Activated CD4-positive, alpha-beta T cell treated with anti-CD3 and anti-CD28 coated beads, Interleukin-2, amount 50 U/mL, for 1 hour (primary cell): ENCODE measurements around the gene TMEM42.
"Not testable (repeated sequence)": the region's sequence is repeated elsewhere in the genome, so short reads cannot be mapped to it uniquely, and the experiment has no call there.

ENCODE experiments used
- DNase-seq: peaks from one replicate; pipeline ENCODE4 v3.0.0-alpha.2; 2020

Gene TMEM42

DNA sequence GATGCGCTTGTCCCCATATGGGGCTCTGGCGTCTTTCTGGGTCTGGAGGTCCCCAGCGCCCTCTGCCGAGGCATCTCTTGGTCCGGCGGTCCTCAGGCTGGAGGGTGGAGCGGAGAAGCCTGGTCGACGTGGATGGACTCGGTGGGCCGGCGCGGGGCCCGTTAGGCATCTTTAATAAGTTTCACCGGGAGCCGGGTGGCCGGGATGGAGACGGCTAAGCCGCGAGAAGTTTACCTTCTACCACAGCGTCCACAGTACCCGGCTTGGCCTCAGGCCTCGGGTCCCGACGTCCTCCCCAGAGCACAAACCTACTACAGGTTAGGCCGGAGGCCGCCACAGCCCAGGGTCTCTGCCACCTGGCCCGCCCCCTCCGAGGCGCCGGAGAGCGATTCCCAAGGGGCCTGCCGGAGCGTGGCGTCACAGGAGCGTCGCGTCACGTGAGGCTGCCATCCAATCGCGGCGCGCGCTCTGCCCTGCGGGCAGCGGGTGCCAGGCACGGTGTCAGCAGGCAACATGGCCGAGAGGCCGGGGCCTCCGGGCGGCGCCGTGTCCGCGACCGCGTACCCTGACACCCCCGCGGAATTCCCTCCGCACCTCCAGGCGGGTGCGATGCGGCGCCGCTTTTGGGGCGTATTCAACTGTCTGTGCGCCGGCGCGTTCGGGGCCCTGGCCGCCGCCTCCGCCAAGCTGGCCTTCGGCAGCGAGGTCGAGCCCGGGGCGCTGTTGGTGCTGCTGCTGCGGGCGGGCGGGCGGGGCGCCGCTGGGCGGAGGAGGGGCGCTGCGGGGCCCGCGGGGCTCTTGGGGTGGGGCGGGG lies at the start of gene TMEM42:
Gene TMEM42 (plus strand): TSS at position 501 of the 814 bp plus-strand sequence. CDS start 13 bp downstream, at position 514.
- DNase-seq, result peak; percentile 82

DNA sequence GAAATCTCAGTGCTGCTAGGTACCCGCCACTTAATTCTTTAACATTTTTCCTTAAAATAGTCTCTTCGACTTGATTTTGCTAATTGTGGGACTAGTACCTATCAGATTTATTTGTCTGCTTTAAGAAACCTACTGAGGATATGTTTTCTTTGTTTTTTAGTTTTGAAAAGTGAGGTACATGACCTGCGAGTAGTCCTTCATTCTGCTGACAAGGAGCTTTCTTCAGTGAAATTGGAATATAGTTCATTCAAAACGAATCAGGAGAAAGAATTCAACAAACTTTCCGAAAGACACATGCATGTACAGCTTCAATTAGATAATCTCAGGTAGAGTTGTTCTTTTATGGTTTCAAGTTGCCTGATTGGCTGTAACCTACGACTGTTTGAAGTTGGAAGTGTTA lies 47.0 kb upstream of the TMEM42 start:
- no peak for DNase-seq

DNA sequence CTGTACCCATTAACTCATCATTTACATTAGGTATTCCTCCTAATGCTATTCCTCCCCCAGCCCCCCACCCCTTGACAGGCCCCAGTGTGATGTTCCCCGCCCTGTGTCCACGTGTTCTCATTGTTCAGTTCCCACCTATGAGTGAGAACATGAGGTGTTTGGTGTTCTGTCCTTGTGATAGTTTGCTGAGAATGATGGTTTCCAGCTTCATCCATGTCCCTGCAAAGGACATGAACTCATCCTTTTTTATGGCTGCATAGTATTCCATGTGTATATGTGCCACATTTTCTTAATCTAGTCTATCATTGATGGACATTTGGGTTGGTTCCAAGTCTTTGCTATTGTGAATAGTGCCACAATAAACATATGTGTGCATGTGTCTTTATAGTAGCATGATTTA lies 45.4 kb upstream of the TMEM42 start:
- not testable (repeated sequence) for DNase-seq

DNA sequence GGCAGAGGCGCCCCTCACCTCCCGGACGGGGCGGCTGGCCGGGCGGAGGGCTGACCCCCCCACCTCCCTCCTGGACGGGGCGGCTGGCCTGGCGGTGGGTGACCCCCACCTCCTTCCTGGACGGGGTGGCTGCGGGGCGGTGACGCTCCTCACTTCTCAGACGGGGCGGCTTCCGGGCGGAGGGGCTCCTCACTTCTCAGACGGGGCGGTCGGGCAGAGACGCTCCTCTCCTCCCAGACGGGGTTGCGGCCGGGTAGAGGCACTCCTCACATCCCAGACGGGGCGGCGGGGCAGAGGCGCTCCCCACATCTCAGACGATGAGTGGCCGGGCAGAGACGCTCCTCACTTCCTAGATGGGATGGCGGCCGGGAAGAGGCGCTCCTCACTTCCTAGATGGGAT lies 40.5 kb upstream of the TMEM42 start:
- not testable (repeated sequence) for DNase-seq

DNA sequence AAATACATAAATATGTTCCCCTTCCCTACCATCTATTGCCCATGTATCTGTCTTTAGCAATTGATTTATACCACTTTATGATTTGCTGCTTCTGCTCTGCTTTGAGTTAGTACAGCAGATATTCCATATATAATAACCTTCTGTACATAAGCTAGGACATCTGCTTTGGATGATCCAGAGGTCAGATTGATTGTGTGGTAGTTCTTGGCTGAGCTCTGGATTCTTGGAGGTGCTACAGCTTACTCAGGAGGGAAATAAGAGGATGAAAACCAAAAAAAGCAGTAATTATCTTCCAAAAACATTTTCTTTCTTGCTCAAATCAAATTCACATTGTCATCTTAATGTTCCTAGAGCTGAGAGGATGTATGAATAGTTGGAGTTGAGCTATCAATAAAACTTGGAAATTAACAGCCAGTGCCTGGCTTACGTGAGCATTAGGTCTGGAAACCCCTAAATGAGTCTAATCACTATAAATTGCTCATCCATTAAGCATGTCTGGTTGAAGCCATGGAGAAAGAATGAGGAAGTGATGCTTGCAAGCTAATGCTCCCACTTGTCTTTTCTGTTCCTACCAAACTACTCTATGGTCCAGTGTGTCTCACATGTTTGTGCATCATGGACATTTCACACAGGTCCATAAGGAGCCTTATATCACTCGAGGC lies 36.3 kb upstream of the TMEM42 start:
- no peak for DNase-seq

DNA sequence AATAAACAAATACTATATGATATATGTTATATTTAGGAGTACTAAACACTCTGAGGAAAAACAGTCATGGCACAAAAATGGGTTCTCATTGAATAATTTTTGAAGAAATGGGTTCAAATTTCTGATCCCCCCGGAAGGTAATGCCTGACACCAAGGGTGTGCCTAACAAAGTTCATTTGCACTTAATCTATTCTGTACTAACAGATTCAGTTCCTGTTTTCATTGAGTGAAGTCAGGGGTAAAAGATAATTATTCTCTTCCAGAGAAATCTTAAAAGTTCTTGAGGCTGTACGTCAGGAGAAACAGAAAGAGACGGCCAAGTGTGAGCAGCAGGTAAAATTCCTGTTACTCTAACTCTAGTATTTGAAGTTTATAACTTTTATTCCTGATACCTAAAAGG lies 34.5 kb upstream of the TMEM42 start:
- no peak for DNase-seq

DNA sequence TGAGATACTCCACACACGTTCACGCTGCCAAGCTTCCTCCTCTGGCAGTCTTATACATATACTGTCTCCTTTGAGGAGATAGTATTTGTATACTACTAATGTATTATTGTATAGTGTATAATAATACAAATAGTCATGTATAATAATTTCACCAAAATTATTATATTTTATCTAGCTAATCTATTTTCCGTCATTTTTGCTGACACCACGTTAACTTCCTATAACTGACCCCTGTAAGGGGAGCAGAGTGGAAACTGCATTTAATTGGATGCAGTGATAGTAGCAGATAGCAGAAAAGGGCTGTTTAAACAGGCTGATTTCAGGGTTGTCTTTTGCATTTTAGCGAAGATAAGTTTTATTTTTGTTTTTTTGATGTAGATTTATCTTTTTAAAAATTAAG lies 30.5 kb upstream of the TMEM42 start:
- DNase-seq, result no peak

DNA sequence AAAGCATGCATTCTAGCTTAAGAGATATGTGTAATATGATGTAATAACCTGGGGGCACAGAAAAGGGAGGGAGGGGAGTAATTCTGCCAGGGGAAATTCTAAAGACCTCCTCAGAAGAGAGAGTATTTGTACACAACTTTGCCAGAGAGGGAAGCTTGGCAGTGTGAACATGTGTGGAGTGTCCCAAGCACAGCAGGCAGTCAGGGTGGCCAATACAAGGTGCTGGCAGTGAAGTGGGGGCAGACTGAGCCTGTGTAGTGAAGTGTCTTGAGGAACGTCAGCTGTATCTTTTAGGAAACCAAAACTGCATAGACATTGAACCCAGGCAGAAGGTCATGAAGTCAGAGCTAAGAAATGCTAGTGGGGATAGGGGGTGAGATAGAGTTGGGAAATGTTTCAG lies 29.7 kb upstream of the TMEM42 start:
- DNase-seq, result no peak

DNA sequence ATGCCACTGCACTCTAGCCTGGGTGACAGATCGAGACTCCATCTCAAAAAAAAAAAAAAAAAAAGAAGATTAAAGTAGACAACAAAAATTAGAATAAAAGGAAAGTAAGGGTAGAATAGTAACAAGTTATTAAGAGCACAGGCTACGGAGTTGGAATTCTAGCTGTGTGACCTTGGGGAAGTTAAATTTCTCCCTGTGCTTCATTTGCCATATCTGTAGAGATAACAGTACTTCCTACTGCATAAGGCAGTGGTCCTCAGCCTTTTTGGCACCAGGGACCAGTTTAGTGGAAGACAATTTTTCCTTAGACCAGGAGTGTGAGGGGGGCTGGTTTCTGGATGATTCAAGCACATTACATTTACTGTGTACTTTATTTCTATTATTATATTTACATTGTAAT lies 28.7 kb upstream of the TMEM42 start:
- DNase-seq, result no peak

DNA sequence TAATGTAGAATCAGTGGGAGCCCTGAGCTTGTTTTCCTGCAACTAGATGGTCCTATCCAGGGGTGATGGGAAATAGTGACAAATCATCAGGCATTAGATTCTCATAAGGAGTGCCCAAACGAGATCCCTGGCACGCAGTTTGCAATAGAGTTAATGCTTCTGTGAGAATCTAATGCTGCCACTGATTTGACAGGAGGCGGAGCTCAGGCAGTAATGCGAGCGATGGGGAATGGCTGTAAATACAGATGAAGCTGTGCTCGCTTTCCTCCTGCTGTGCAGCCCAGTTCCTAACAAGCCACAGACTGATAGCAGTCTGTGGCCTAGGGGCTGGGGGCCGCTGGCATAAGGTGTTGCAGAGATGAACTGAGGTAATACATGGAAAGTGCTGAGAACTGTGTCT lies 28.3 kb upstream of the TMEM42 start:
- no peak for DNase-seq

DNA sequence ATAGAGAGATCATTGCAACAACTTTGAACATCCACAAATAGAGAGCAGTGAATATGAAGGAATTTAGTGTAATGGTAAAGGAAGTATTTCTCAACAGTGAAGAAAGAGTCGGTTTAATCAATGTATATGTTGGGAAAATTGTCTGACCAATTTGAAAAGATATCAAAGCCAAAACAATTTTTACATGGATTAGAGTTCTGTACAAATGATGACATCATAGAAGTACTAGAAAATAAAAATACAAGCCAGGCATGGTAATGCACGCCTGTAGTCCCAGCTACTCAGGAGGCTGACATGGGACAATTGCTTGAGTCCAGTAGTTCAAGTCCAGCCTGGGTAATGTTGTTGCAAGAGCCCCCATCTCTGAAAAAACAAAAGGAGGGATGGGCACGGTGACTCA lies 26.0 kb upstream of the TMEM42 start:
- DNase-seq, result no peak

DNA sequence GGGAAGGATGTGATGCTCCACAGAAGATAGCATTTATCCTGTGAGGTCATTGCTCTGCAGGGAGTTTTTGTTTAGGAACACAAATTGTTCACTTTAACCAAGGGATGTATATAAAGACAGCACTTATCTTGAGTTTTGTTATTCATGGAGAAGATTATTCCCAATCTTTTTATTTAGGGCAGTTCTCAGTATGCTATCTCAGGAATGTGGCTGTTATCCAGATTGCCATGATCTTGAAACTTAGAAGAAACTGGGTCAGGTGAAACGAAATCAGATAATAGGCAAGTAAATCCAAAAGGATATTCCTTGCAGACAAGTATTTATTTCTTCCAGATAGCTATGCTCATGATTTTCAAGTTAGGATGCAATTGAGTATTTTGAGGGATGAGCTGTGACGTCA lies 19.3 kb upstream of the TMEM42 start:
- DNase-seq, result no peak

DNA sequence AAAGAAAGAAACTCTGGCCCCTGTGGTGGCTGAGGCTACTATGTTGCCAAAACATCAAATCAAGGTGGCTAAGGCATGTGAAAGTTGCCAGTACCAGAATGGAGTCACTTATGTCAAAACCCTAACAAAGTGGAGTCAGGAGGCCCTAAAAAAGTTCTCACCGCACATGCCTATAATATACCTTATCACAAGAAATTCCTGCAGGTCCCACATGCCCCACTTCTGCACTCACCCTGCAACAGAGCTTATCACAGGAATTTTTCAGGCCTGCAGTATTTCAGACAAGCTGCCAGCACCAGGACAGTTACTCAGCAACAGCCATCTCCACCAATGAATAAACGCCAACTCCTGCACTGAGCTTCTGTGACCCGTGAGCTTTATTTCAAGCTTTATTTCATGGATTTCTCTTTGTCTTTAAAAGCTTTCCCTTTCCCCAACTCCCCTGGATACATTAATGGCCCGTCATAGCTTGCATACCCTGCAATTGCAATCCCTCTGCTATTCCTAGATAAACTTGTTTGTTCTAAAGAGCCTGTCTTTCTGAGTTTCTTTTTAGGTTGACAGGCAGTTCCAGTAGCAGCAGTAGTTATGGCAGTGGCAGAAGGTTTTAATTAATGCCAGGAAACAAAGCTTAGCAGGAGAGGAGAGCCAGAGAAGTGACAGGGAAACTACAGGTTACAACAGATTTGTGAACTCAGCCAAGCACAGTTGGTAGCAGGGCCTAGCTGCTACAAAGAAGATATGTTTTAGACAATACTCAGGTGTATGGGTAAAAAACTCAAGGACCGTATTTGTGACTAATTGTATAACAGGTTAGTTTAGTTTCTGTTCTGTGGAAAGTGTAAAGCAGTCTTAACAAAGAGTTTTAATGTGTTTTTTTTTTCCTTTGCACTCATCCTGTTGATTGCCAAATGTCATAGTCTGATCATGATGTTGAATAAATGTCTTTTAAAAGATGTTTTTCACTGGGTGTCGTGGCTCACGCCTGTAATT lies 15.9 kb upstream of the TMEM42 start:
- no peak for DNase-seq

DNA sequence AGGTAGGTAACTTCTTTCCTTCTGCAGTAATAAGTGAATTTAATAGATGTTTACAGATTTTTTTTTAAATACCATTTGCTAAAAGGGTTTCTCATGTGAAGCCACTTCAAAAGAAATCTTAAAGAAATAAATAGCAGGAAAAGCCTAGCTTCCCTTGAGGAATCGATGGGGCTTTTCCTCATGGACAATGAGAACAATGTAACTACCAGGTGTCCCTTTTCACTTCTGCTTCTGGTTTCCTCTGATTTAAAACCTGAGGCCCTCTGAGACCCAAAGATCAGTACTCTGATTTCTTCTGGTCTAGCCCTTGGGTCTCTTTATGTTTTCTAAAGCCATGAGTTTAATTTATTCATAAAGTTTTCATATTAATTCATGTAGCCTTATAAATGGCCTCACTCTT lies 13.1 kb upstream of the TMEM42 start:
- DNase-seq, result no peak

DNA sequence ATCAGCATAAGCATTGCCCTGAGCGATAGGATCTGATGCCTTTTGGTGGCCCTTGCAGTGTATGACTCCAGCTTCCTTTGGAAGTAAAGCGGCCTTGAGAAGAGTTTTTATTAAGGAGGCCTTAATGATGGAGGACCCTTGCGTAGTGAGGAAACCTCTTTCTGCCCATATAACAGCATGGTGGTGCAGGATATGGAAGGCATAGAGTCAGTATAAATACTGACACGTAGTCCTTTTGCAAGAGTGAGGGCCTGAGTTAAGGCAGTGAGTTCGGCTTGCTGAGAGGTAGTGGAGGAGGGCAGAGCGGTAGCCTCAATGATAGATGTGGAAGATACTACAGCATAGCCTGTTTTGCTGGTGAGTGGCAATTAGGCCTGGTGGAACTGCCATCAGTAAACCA lies 5.0 kb upstream of the TMEM42 start:
- DNase-seq, result not testable (repeated sequence)

DNA sequence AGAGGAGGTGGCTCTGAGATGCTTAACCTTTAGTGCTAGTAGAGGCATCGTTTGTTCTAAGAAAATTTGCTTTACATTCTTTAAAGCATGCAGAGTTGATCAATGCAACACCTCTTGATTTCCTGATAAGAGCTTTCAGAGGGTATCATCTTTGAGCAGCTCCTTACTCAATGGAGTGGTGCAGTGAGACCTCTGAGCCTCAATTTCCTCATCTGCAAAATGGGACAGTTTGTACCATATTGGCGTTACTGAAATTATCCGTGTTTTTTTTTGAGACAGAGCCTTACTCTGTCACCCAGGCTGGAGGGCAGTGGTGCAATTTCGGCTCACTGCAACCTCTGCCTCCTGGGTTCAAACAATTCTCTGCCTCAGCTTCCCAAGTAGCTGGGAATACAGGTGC lies 1.6 kb upstream of the TMEM42 start:
- no peak for DNase-seq

DNA sequence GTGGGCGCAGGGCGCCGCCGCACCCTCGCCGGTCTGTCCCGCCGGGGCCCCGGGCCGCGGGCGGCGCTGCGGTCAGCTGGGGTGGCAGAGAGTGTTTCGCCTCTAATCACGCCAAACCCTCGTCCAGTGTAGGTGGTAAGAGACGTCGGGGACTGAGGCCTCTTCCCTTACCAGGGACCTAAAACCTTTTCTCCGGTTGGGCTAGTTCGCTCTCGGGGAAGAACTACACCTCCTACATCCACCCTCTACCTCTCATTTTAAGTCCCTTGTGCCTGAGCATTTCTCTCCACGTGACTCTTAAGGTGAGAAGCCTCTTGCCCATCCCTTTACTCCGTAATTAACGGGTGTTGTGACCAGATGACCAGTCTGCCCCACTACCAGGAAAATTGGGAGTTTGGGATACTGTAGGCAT lies 520 bp downstream of the TMEM42 start:
- peak; percentile 6 for DNase-seq

DNA sequence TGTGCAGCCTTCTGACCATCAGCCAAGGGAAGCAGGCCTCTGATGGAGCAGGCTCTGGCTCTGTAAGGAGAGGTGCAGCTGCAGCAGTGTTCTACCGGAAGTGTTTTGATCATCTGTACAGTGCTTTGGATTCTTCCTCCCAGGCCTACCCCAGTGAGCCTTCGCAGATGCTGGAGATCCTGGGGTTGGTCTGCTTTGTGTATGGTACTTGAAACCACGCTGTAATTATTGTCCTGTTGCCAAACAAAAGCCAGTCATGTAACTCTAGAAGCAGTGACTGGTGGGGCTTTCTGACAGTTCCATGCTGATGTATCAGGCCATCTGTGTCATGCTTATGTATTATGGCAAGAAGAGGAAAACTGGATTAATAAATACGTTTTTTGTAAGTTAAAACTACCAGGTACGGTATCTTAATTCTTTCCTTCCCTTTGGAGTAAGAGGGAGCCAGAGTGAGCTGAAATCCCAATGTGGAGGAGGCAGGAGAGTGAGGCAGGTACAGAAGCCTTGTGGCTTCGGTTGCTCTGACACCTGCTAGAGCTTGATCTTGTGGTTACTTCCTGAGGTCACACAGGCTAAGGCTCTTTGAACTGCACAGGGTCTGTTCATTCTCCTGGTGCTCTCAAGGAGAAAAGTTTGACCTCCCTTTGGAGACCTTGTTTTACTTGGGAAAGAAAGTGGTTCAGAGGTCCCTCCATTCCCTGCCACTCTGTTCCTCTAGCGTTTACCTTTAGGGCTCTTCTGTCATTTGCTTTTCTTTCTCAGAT lies 3.7 kb downstream of the TMEM42 start:
- no peak for DNase-seq

DNA sequence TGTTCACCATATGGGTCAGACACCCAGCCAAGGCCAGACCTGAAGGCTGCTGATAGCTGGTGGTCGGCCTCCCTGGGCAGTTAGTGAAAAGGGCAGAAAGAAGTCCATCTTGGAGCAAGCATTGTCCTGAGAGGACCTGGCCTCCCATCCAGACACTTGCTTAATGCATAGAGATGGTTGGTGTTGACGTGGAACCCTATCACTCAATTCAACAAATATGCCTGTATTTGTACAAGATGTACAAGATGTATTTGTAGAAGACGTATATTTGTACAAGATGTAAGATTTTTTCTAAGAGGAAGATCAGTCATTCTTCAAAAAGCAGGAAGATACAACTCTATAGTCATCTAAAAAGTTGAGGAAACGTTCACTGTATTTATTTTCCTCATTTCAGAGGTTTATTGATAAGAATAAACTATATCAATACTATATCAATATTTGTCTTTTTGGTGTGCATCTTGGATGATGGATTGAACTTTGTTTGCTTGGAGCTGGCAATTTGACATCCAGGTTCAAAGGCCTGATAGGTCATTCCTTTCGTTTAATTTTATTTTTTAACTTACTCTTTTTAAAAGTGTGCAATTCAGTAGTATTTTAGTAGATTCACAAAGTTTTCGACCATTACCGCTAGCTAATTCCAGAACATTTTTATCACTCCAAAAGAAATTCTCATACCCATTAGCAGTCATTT lies 5.9 kb downstream of the TMEM42 start:
- DNase-seq, result no peak

DNA sequence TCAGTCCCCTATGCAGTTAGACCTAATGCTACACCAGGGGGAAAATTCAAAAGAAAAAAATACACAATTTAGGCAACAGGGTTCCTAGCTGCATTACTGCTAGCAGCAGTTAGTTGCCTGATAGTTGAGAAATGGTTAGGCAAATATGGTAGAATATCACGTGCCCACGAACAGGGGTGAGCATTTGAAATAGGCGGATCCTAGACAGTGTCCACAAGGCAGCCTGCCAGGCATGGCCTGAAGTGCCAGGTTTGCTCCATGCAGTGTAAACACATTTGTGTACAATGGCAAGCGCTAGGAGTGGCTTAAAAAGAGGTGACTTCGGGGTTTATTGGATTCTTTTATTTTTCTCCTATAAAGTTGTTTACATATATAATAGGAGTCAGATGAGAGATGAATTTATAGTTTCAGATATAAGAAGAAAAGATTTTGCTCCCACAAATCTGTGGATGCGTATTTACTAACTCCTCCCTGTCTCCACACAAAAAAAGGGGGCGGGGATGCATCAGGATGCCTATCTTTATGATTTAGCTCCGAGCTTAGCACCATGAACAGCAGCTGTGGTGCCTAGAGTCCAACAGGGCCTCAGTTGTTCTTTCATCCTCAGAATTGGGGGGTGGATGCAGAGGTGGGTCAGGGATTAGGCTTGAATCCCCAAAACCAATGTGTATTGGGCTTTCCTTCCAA lies 8.8 kb downstream of the TMEM42 start:
- no peak for DNase-seq

DNA sequence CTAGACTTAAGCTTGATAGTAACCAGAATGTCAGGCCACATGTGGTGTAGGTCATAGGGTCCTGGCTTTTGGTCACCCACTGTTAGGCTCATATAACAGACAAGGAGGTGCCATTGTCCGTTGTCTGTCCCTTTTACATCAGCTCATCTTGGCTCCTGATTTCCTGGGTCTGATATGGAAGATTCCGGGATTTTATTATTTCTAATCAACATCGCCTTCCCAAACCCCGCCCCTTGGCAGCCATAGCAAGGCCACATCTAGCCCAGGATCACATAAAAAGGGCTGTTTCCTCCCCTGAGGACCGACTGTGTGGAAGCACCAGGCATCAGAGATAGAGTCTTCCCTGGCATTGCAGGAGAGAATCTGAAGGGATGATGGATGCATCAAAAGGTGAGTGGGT lies 12.6 kb downstream of the TMEM42 start, which contains the start of gene TGM4:
Gene TGM4 (plus strand): TSS at position 301 of the 400 bp plus-strand sequence. CDS start 71 bp downstream, at position 372.
- no peak for DNase-seq
